ENCODE results near the gene KCNT2.

DNA sequence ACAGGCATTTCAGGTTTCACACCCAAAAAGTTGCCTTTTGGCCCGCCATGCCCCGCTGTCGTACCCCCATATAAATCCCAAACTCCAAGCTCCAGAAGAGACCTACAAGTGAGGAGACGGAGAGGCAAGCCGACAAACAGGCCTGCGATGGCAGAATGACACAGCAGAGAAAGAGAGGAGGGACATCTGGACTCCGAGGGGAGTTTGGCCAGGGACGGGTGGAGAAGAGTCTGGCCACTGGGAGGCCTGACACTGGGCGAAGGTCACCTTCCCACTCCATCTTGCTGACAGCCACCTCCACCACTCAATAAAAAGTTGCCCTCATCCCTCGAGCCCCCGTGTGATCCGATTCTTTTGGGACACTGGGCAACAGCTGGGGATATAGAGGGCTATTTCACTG lies 41.8 kb upstream of the KCNT2 start:
- TF ChIP-seq, protein P1, sequence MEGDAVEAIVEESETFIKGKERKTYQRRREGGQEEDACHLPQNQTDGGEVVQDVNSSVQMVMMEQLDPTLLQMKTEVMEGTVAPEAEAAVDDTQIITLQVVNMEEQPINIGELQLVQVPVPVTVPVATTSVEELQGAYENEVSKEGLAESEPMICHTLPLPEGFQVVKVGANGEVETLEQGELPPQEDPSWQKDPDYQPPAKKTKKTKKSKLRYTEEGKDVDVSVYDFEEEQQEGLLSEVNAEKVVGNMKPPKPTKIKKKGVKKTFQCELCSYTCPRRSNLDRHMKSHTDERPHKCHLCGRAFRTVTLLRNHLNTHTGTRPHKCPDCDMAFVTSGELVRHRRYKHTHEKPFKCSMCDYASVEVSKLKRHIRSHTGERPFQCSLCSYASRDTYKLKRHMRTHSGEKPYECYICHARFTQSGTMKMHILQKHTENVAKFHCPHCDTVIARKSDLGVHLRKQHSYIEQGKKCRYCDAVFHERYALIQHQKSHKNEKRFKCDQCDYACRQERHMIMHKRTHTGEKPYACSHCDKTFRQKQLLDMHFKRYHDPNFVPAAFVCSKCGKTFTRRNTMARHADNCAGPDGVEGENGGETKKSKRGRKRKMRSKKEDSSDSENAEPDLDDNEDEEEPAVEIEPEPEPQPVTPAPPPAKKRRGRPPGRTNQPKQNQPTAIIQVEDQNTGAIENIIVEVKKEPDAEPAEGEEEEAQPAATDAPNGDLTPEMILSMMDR (IDR thresholded peaks at IDR 0.05), result no peak
- no peak for TF ChIP-seq POLR2A (IDR thresholded peaks at IDR 0.05)

Data from heart left ventricle (tissue), 13 donors.